NCI-H1417 treated with DMSO at 0.1 percent for 48 hours (cell line): ENCODE measurements around the gene M6PR.

ENCODE experiments used
- DNase-seq: peaks from one replicate; lab custom pipeline; 2025; lab: John Stamatoyannopoulos, UW

Gene M6PR

GRCh38 chr12:8949342-8950220, at the start of gene M6PR:
TSS of gene M6PR (minus strand) at chr12:8949645. CDS start at chr12:8946404, 3,241 bp downstream.
- peak; percentile 94 for DNase-seq

- no peak for DNase-seq
Observed at GRCh38 chr12:8996682-8997405, 47.4 kb upstream of the M6PR start.

GRCh38 chr12:8995021-8995775, 45.8 kb upstream of the M6PR start:
- no peak for DNase-seq

- no peak for DNase-seq
Observed at GRCh38 chr12:8993827-8994226, 44.4 kb upstream of the M6PR start.

GRCh38 chr12:8991371-8992345, 42.2 kb upstream of the M6PR start:
- no peak for DNase-seq

GRCh38 chr12:8989413-8989812, 40.0 kb upstream of the M6PR start, which contains the start of gene KLRG1:
TSS of gene KLRG1 (plus strand) at chr12:8989546. CDS start at chr12:8989636, 90 bp downstream.
- no peak for DNase-seq

- DNase-seq: no peak
Observed at GRCh38 chr12:8987685-8988084, 38.2 kb upstream of the M6PR start.

GRCh38 chr12:8987163-8987562, 37.7 kb upstream of the M6PR start:
- no peak for DNase-seq

- no peak for DNase-seq
Observed at GRCh38 chr12:8985213-8985754, 35.8 kb upstream of the M6PR start.

- DNase-seq: no peak
Observed at GRCh38 chr12:8980137-8980536, 30.7 kb upstream of the M6PR start.

- DNase-seq: no peak
Observed at GRCh38 chr12:8970432-8970831, 21.0 kb upstream of the M6PR start.

- no peak for DNase-seq
Observed at GRCh38 chr12:8969861-8970411, 20.5 kb upstream of the M6PR start.

- DNase-seq: no peak
Observed at GRCh38 chr12:8968761-8969160, 19.3 kb upstream of the M6PR start.

GRCh38 chr12:8960176-8960575, 10.7 kb upstream of the M6PR start:
- no peak for DNase-seq

GRCh38 chr12:8958066-8958465, 8.6 kb upstream of the M6PR start:
- DNase-seq: no peak

GRCh38 chr12:8957561-8957960, 8.1 kb upstream of the M6PR start:
- no peak for DNase-seq

- DNase-seq: no peak
Observed at GRCh38 chr12:8956772-8957171, 7.3 kb upstream of the M6PR start.

- DNase-seq: no peak
Observed at GRCh38 chr12:8956073-8956472, 6.6 kb upstream of the M6PR start.

GRCh38 chr12:8953773-8954402, 4.4 kb upstream of the M6PR start:
- DNase-seq: no peak

- DNase-seq: no peak
Observed at GRCh38 chr12:8951744-8952143, 2.3 kb upstream of the M6PR start.
